Adrenal gland (tissue), 5 donors: ENCODE measurements around the gene EXOC6B.

Experiments
- CTCF ChIP-seq, 6 experiments: fragments of 450-650 bp in 4 of 6; fragments of 200-600 bp in 2 of 6; sonication (generic) in 1 of 6; IDR thresholded peaks; 1 replicate in 5 of 6; 2 replicates in 1 of 6; pipeline versions ENCODE4 v1.5.1 to v1.8.0; 2016 to 2021; ENCODE audit warnings: antibody characterized with exemption in 6 of 6, mild to moderate bottlenecking in 2 of 6, moderate library complexity in 1 of 6
- POLR2A ChIP-seq, 2 donors: fragments of 450-650 bp; IDR thresholded peaks; one replicate each; pipeline ENCODE4 v1.6.1; 2017; ENCODE audit warnings: antibody characterized with exemption in 2 of 2, mild to moderate bottlenecking in 2 of 2, moderate library complexity in 1 of 2
- donor health status: DM: no; HTN: no; CAD: no.

GRCh38 chr2:72759755-72760154 is 66.1 kb downstream of the EXOC6B start:
- TF ChIP-seq POLR2A (IDR thresholded peaks at IDR 0.05), result peak in 1 of 2 donors; percentile 42
- TF ChIP-seq CTCF (IDR thresholded peaks at IDR 0.05), result no peak
